GM21447 (cell line): ENCODE data around the gene ZNF385A.
"Not testable (repeated sequence)": the region's sequence is repeated elsewhere in the genome, so short reads cannot be mapped to it uniquely, and the experiment has no call there.

Experiments used
- ATAC-seq: cut with Tn5 transposase; IDR thresholded peaks from one replicate; pipeline ENCODE4 v1.9.1; 2021; ENCODE audit not compliant: unreplicated experiment

Gene ZNF385A

GRCh38 chr12:54358191-54358944, 26.2 kb downstream of the ZNF385A start:
- ATAC-seq, result no peak

- ATAC-seq, result no peak
These were observed 26.9 kb downstream of the ZNF385A start for GRCh38 chr12:54357506-54358190.

- no peak for ATAC-seq
These were observed 27.6 kb downstream of the ZNF385A start for GRCh38 chr12:54356951-54357356.

- ATAC-seq, result no peak
These were observed 28.3 kb downstream of the ZNF385A start for GRCh38 chr12:54356228-54356627.

- ATAC-seq, result no peak
These were observed 29.3 kb downstream of the ZNF385A start for GRCh38 chr12:54355104-54355815.

- not testable (repeated sequence) for ATAC-seq
These were observed 30.3 kb downstream of the ZNF385A start for GRCh38 chr12:54354271-54354670.

- no peak for ATAC-seq
These were observed 31.4 kb downstream of the ZNF385A start for GRCh38 chr12:54352891-54353874.

- no peak for ATAC-seq
These were observed 32.5 kb downstream of the ZNF385A start for GRCh38 chr12:54352022-54352531.

GRCh38 chr12:54351341-54351740, 33.2 kb downstream of the ZNF385A start:
- no peak for ATAC-seq

- ATAC-seq, result no peak
These were observed 33.8 kb downstream of the ZNF385A start for GRCh38 chr12:54350743-54351142.

- ATAC-seq, result no peak
These were observed 34.9 kb downstream of the ZNF385A start for GRCh38 chr12:54349679-54350078.

- no peak for ATAC-seq
These were observed 35.5 kb downstream of the ZNF385A start for GRCh38 chr12:54349036-54349435.

GRCh38 chr12:54341378-54342300, 42.9 kb downstream of the ZNF385A start:
- no peak for ATAC-seq

- ATAC-seq, result no peak
These were observed 43.7 kb downstream of the ZNF385A start for GRCh38 chr12:54340846-54341245.

- ATAC-seq, result no peak
These were observed 45.7 kb downstream of the ZNF385A start for GRCh38 chr12:54338698-54339296.

GRCh38 chr12:54337854-54338650, 46.5 kb downstream of the ZNF385A start:
- ATAC-seq, result no peak

- ATAC-seq, result no peak
These were observed 47.2 kb downstream of the ZNF385A start for GRCh38 chr12:54337280-54337842.
